HG03060 (cell line): ENCODE data around the gene RRP9.

Experiments used
- ATAC-seq: cut with Tn5 transposase; IDR thresholded peaks from one replicate; pipeline ENCODE4 v1.9.1; 2021; ENCODE audit warnings: low read depth, moderate number of reproducible peaks; ENCODE audit not compliant: unreplicated experiment

RRP9 gene

GRCh38 chr3:51974277-51974962 lies 32.7 kb upstream of the RRP9 start:
- no peak for ATAC-seq

GRCh38 chr3:51971350-51971749 lies 29.6 kb upstream of the RRP9 start:
- no peak for ATAC-seq

- ATAC-seq: no peak
Observed at GRCh38 chr3:51970606-51971300, 29.0 kb upstream of the RRP9 start.

GRCh38 chr3:51969841-51970240 lies 28.1 kb upstream of the RRP9 start:
- ATAC-seq: no peak

GRCh38 chr3:51968883-51969678 lies 27.4 kb upstream of the RRP9 start:
- ATAC-seq: no peak

GRCh38 chr3:51968170-51968775 lies 26.6 kb upstream of the RRP9 start:
- no peak for ATAC-seq

GRCh38 chr3:51967384-51968169 lies 25.9 kb upstream of the RRP9 start, which contains the start of gene PCBP4:
PCBP4 (minus strand) TSS chr3:51967454; CDS start chr3:51961240, 6,214 bp downstream.
- ATAC-seq: no peak

- no peak for ATAC-seq
Observed at GRCh38 chr3:51966922-51967383, 25.2 kb upstream of the RRP9 start.

GRCh38 chr3:51966486-51966885 lies 24.8 kb upstream of the RRP9 start:
- no peak for ATAC-seq

GRCh38 chr3:51966016-51966415 lies 24.3 kb upstream of the RRP9 start:
- ATAC-seq: no peak

- no peak for ATAC-seq
Observed at GRCh38 chr3:51964521-51964920, 22.8 kb upstream of the RRP9 start.

GRCh38 chr3:51963951-51964451 lies 22.3 kb upstream of the RRP9 start:
- ATAC-seq: no peak

GRCh38 chr3:51962854-51963530 lies 21.3 kb upstream of the RRP9 start:
- no peak for ATAC-seq

- no peak for ATAC-seq
Observed at GRCh38 chr3:51961602-51962569, 20.2 kb upstream of the RRP9 start.

- ATAC-seq: no peak
Observed at GRCh38 chr3:51961011-51961410, 19.3 kb upstream of the RRP9 start.

GRCh38 chr3:51960386-51960785 lies 18.7 kb upstream of the RRP9 start:
- no peak for ATAC-seq

GRCh38 chr3:51959651-51960050 lies 17.9 kb upstream of the RRP9 start:
- no peak for ATAC-seq
